Gastroesophageal sphincter (tissue), 4 donors: ENCODE results near the gene PSMB8. TPM values are rescaled to one million over a fixed set of nuclear protein-coding genes. Genes with fewer than 3 reads are reported as not detected.
A peak's percentile ranks its signal among the peaks of the same experiment; 100 is the strongest.

Experiments
- ATAC-seq: fragments of 150-250 bp; one replicate; pipeline ENCODE4 v1.9.1; 2016; ENCODE audit warnings: mild to moderate bottlenecking, moderate library complexity
- H3K27ac ChIP-seq, 4 donors: fragments of 200-600 bp; sonication (generic) in 3 of 4; 1 replicate in 3 of 4; 2 replicates in 1 of 4; pipeline ENCODE4 v1.5.1; 2016 to 2019
- H3K27me3 ChIP-seq: fragments of 200-600 bp; sonication (generic); one replicate; pipeline ENCODE4 v1.5.1; 2019
- H3K36me3 ChIP-seq, 2 donors: fragments of 200-600 bp; sonication (generic); one replicate each; pipeline ENCODE4 v1.5.1; 2019; ENCODE audit warnings: control low read depth in 1 of 2
- H3K4me1 ChIP-seq, 3 donors: fragments of 200-600 bp; sonication (generic); 1 replicate in 2 of 3; 2 replicates in 1 of 3; pipeline ENCODE4 v1.5.1; 2016 to 2019; ENCODE audit warnings: control low read depth in 2 of 3
- H3K4me3 ChIP-seq, 2 donors: fragments of 200-600 bp; sonication (generic); one replicate each; pipeline ENCODE4 v1.5.1; 2019; ENCODE audit warnings: mild to moderate bottlenecking in 1 of 2, moderate library complexity in 1 of 2
- H3K9me3 ChIP-seq, 3 donors: fragments of 200-600 bp; sonication (generic); one replicate each; pipeline ENCODE4 v1.5.1; 2017 to 2019; ENCODE audit warnings: control low read depth in 2 of 3
- EP300 ChIP-seq: sonication (generic); formaldehyde crosslinking; IDR thresholded peaks from one replicate; pipeline ENCODE4 v1.6.1; 2017; ENCODE audit warnings: antibody characterized with exemption, mild to moderate bottlenecking
- POLR2A ChIP-seq, 2 donors: fragments of 450-650 bp; IDR thresholded peaks; one replicate each; pipeline ENCODE4 v1.6.1; 2017; ENCODE audit warnings: antibody characterized with exemption in 2 of 2, mild to moderate bottlenecking in 2 of 2, moderate library complexity in 1 of 2
- POLR2AphosphoS5 ChIP-seq: sonication (generic); formaldehyde crosslinking; IDR thresholded peaks from one replicate; pipeline ENCODE4 v1.6.1; 2017; ENCODE audit warnings: antibody characterized with exemption
- WGBS, 2 donors: methylation state at CpG; one replicate each; pipeline ENCODE4 v1.1.5; 2018; ENCODE audit warnings: low coverage in 1 of 2; 5-methylcytosine and 5-hydroxymethylcytosine counted together
- total RNA-seq, 4 donors: library from RNA; depleted of rRNA; stranded (reverse); fragments of >200 nt; gene quantifications; one replicate each; pipeline ENCODE4 v1.1.0, GENCODE V29; 2016
- TF ChIP-seq, protein P1 (sequence below), 4 experiments: fragments of 200-600 bp in 2 of 4; fragments of 450-650 bp in 2 of 4; sonication (generic) in 1 of 4; IDR thresholded peaks; one replicate each; pipeline ENCODE4 v1.5.1; 2017 to 2019; ENCODE audit warnings: antibody characterized with exemption in 4 of 4, mild to moderate bottlenecking in 2 of 4, moderate library complexity in 2 of 4

PSMB8 gene
- total RNA-seq, 4 donors from 2014 or later = 20.2 to 49.9 (median 36.7) TPM

DNA sequence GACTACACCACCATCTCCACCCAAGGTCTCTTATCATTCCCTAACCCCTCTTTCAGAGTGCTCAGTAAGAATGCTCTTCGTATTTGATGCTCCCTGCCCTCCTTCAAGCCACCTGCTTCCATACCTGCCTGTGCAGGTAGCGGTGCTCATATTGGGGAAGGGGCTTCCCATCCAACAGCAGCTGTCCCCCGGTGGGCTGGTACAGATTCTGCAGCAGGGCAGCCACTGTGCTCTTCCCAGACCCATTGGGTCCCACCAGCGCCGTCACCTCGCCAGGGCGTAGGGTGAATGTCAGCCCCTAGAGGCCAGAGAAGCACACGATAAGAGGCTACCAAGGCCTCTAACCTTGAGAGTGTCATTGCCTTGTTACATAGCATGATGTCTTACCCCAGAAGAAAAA, 3.9 kb upstream of the PSMB8 start:
- WGBS, 2 donors = 100% methylated on average over 1 of the region's 8 CpGs
- Histone ChIP-seq H3K36me3 (peaks cover 0 to 62% of the 10 kb centered on the region in 2 donors), H3K4me1 (peaks cover 0 to 65% (median 10%) of the 10 kb centered on the region in 3 donors), H3K27ac (no peak overlapping the region), H3K4me3 (no peak overlapping the region), H3K27me3 (no peaks in the 10 kb centered on the region), H3K9me3 (no peaks in the 10 kb centered on the region)
- ATAC-seq = no peak
- TF ChIP-seq EP300 (no peak), POLR2AphosphoS5 (no peak), POLR2A (IDR thresholded peaks at IDR 0.05) (no peak)
- TF ChIP-seq, protein P1, sequence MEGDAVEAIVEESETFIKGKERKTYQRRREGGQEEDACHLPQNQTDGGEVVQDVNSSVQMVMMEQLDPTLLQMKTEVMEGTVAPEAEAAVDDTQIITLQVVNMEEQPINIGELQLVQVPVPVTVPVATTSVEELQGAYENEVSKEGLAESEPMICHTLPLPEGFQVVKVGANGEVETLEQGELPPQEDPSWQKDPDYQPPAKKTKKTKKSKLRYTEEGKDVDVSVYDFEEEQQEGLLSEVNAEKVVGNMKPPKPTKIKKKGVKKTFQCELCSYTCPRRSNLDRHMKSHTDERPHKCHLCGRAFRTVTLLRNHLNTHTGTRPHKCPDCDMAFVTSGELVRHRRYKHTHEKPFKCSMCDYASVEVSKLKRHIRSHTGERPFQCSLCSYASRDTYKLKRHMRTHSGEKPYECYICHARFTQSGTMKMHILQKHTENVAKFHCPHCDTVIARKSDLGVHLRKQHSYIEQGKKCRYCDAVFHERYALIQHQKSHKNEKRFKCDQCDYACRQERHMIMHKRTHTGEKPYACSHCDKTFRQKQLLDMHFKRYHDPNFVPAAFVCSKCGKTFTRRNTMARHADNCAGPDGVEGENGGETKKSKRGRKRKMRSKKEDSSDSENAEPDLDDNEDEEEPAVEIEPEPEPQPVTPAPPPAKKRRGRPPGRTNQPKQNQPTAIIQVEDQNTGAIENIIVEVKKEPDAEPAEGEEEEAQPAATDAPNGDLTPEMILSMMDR (IDR thresholded peaks at IDR 0.05) = no peak

DNA sequence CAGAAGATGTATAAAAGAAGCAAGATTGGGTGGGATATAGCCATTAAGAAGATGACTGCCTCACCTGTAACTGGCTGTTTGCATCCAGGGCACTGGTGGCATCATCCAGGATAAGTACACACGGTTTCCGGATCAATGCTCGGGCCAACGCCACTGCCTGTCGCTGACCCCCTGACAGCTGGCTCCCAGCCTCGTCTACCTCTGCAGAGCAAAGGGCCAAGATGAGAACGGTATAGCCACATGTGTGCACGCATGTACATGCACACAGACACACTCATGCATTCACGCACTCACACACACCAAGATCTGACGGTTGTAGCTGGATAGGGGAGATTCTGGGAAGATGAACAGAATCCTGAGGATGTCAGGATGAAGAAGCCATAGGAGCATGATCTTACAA, 3.2 kb upstream of the PSMB8 start:
- TF ChIP-seq POLR2A (IDR thresholded peaks at IDR 0.05) = no peak
- no peak for TF ChIP-seq POLR2AphosphoS5
- TF ChIP-seq, protein P1 (IDR thresholded peaks at IDR 0.05) = no peak
- no peak for TF ChIP-seq EP300
- peaks cover 0 to 66% (median 5%) of the 10 kb centered on the region in 3 donors for H3K4me1 ChIP-seq
- no peak for ATAC-seq
- H3K27me3 ChIP-seq = no peaks in the 10 kb centered on the region
- 87 to 93% methylated on average over 5 to 10 of the region's 10 CpGs for WGBS, 2 donors
- no peak overlapping the region for H3K27ac ChIP-seq
- H3K4me3 ChIP-seq = no peak overlapping the region
- H3K36me3 ChIP-seq = peaks cover 0 to 69% of the 10 kb centered on the region in 2 donors
- H3K9me3 ChIP-seq = no peaks in the 10 kb centered on the region

DNA sequence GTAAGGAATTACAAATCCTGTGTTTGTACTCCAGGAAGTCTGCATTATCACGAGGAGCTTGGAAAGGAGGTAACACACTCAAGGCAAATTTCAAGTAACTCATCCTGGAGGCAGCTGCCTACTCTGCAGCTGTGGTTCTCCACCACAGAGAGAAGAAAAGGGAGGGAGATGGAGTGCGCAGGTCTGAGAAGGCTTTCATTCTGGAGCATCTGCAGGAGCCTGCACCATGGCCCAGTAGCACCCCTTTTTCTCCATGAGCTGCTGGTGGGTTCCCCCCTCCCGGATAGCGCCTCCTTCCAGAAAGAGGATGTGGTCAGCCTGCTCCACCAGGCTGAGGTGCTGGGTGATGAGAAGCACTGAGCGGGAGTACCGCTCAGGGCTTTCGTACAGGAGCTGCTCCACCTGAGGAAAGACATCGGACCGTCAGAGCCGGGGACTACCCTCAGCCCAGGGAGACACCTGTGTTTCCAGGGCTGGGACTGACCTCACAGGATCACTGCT, 1.6 kb upstream of the PSMB8 start:
- no peak for ATAC-seq
- Histone ChIP-seq H3K27me3 (no peaks in the 10 kb centered on the region), H3K4me3 (peak overlapping the region in 1 of 2 donors; percentile 81), H3K4me1 (peaks cover 0 to 53% (median 0%) of the 10 kb centered on the region in 3 donors), H3K27ac (peak overlapping the region in 3 of 4 donors; percentile 5 to 93 (median 43)), H3K9me3 (no peaks in the 10 kb centered on the region), H3K36me3 (peaks cover 0 to 73% of the 10 kb centered on the region in 2 donors)
- no peak for TF ChIP-seq EP300
- TF ChIP-seq, protein P1 (IDR thresholded peaks at IDR 0.05) = no peak
- TF ChIP-seq POLR2A (IDR thresholded peaks at IDR 0.05) = no peak
- no peak for TF ChIP-seq POLR2AphosphoS5
- WGBS, 2 donors = 51 to 55% methylated on average over 2 of the region's 10 CpGs

DNA sequence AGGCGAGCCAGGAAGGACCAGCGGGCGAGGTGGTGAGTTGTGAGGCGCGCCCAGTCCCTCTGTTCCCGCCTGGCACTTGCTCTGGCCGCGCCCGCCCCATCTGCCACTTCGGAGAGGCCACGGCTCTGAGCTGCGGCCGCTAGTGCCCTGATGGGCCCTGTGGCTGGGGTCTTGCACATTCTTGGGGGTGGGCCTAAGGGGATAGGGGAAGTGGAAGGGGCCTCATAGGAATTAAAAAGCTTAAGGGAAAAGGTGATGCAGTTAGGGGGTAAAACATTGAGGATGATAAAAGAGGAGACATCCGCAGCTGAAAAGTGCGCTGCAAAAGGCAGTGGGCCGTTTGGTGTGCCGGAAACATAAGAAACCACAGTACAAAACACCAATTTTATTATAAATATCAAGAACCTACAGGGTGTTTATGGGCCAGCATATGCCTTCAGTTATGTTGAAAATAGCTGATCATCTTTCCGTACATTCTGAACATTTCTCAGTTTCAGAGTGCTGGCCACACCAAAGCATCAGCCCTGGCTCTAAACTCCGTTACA, 1.1 kb upstream of the PSMB8 start:
- H3K27ac ChIP-seq = peak overlapping the region in 3 of 4 donors; percentile 93 to 95 (median 94)
- H3K36me3 ChIP-seq = peaks cover 0 to 72% of the 10 kb centered on the region in 2 donors
- H3K4me3 ChIP-seq = peak overlapping the region; percentile 80 to 81
- TF ChIP-seq EP300 = no peak
- TF ChIP-seq, protein P1 (IDR thresholded peaks at IDR 0.05) = no peak
- no peak for TF ChIP-seq POLR2AphosphoS5
- no peak for TF ChIP-seq POLR2A (IDR thresholded peaks at IDR 0.05)
- no peak for ATAC-seq
- no peaks in the 10 kb centered on the region for H3K27me3 ChIP-seq
- H3K4me1 ChIP-seq = peaks cover 0 to 48% (median 0%) of the 10 kb centered on the region in 3 donors
- H3K9me3 ChIP-seq = no peaks in the 10 kb centered on the region
- 60 to 81% methylated on average over 5 to 6 of the region's 19 CpGs for WGBS, 2 donors
